Caco-2 (cell line): ENCODE results near the gene ZNF490. TPM values are rescaled to one million over a fixed set of nuclear protein-coding genes. Genes with fewer than 3 reads are reported as not detected.

ENCODE experiments used
- BruUV-seq: library from RNA; stranded (reverse); fragments of 400-500 nt; replicated peaks from 2 replicates; lab custom pipeline; 2021; lab: Mats Ljungman, UMichigan
- CTCF ChIA-PET: fragments of 300-600 bp; sonication (Branson Sonifier 250); formaldehyde crosslinking; loops from one replicate; lab custom pipeline; 2022; ENCODE audit warnings: antibody characterized with exemption; lab: Charles Lee
- POLR2A ChIA-PET: fragments of 300-600 bp; sonication (Branson Sonifier 250); formaldehyde crosslinking; loops from one replicate; lab custom pipeline; 2022; ENCODE audit warnings: antibody characterized with exemption; lab: Charles Lee
- DNase-seq, 2 experiments: peaks; one replicate each; pipeline versions ENCODE4 v3.0.0 to v3.0.0-alpha.2; 2020 to 2022
- H3K27me3 ChIP-seq: replicated peaks from 2 replicates; pipeline ENCODE4 v1.6.0; 2011; ENCODE audit warnings: low read length; ENCODE audit not compliant: control insufficient read depth, insufficient read depth
- H3K36me3 ChIP-seq: 2 replicates; pipeline ENCODE4 v1.5.1; 2011; ENCODE audit warnings: low read length; ENCODE audit not compliant: control insufficient read depth, insufficient read depth
- H3K4me1 ChIP-seq: fragments of 250-450 bp; sonication (Bioruptor Pico); 2 replicates; pipeline ENCODE4 v1.5.1; 2020; ENCODE audit warnings: mild to moderate bottlenecking
- H3K4me3 ChIP-seq: 2 replicates; pipeline ENCODE4 v1.5.1; 2011; ENCODE audit warnings: low read depth, mild to moderate bottlenecking, control low read depth, low read length
- H3K9me3 ChIP-seq: fragments of 250-450 bp; sonication (Bioruptor Pico); 2 replicates; pipeline ENCODE4 v1.5.1; 2020; ENCODE audit warnings: mild to moderate bottlenecking, moderate library complexity
- H3K27ac Mint-ChIP-seq: one replicate; pipeline ENCODE4 v1.8.0; 2022; ENCODE audit warnings: mixed read lengths; ENCODE audit not compliant: unreplicated experiment
- H3K27me3 Mint-ChIP-seq: one replicate; pipeline ENCODE4 v1.8.0; 2022; ENCODE audit warnings: mixed read lengths; ENCODE audit not compliant: insufficient read depth, unreplicated experiment
- H3K36me3 Mint-ChIP-seq: one replicate; pipeline ENCODE4 v1.8.0; 2022; ENCODE audit warnings: mild to moderate bottlenecking, mixed read lengths; ENCODE audit not compliant: insufficient read depth, unreplicated experiment
- H3K4me1 Mint-ChIP-seq: one replicate; pipeline ENCODE4 v1.8.0; 2022; ENCODE audit warnings: low read depth, mixed read lengths; ENCODE audit not compliant: unreplicated experiment
- H3K4me3 Mint-ChIP-seq: one replicate; pipeline ENCODE4 v1.8.0; 2022; ENCODE audit warnings: mild to moderate bottlenecking, moderate library complexity, mixed read lengths; ENCODE audit not compliant: unreplicated experiment
- H3K9me3 Mint-ChIP-seq: one replicate; pipeline ENCODE4 v1.8.0; 2022; ENCODE audit warnings: mixed read lengths; ENCODE audit not compliant: unreplicated experiment
- intact Hi-C: fragments of 100-400 bp; cut with micrococcal nuclease; formaldehyde crosslinking; loops from one replicate; pipeline ENCODE4 v1.10.0; 2022; ENCODE audit not compliant: unreplicated experiment
- total RNA-seq: library from RNA; stranded (reverse); gene quantifications from 2 replicates; pipeline ENCODE4 v1.2.3, GENCODE V29; 2022
- TF ChIP-seq, protein P1 (sequence below), 2 experiments: fragments of 200-600 bp in 1 of 2; IDR thresholded peaks; 1 replicate in 1 of 2; 2 replicates in 1 of 2; pipeline versions ENCODE4 v1.5.1 to v1.8.0; 2011 to 2022; ENCODE audit warnings: antibody characterized with exemption in 1 of 2, control low read depth in 1 of 2, inconsistent platforms in 1 of 2, low read depth in 1 of 2, low read length in 1 of 2, mild to moderate bottlenecking in 1 of 2, moderate library complexity in 1 of 2; ENCODE audit not compliant: insufficient read depth in 1 of 2, severe bottlenecking in 1 of 2, unreplicated experiment in 1 of 2

The ZNF490 gene
- total RNA-seq, 1 experiment from 2014 or later, result 6.3 TPM

DNA sequence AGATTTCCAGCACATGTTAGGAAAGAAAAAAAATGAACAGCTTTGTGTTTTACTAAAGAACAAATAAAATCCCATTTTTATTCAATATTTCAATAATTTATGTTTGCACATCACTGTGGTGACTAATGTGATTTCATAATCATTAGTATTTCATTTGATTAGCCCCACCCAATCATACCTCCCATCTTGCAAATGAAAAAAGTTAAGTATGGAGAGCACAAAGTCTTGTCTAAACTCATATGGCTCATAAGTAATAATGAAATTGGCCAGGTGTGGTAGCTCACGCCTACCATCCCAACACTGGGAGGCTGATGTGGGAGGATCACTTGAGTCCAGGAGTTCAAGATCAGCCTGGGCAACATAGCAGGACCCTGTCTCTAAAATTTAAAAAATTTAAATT is 3.8 kb downstream of the ZNF490 start:
- ChIA-PET POLR2A (no interaction called here), CTCF (interaction anchor here (0.7 kb wide), 1 partner anchor 31 kb away, joined by 3 read pairs; no protein-coding TSS in a partner anchor)
- no peak overlapping the region for H3K27ac Mint-ChIP-seq
- intact Hi-C loops, result no loop called here
- H3K9me3 Mint-ChIP-seq, result no peaks in the 10 kb centered on the region
- no peak for DNase-seq
- Histone ChIP-seq H3K4me3 (no peak overlapping the region), H3K4me1 (no peaks in the 10 kb centered on the region), H3K36me3 (no peaks in the 10 kb centered on the region), H3K9me3 (no peaks in the 10 kb centered on the region), H3K27me3 (no peaks in the 10 kb centered on the region)
- peaks cover 11% of the 10 kb centered on the region for H3K36me3 Mint-ChIP-seq
- BruUV-seq, result no TSS peak
- no peaks in the 10 kb centered on the region for H3K27me3 Mint-ChIP-seq
- H3K4me3 Mint-ChIP-seq, result no peak overlapping the region
- no peaks in the 10 kb centered on the region for H3K4me1 Mint-ChIP-seq
- TF ChIP-seq, protein P1, sequence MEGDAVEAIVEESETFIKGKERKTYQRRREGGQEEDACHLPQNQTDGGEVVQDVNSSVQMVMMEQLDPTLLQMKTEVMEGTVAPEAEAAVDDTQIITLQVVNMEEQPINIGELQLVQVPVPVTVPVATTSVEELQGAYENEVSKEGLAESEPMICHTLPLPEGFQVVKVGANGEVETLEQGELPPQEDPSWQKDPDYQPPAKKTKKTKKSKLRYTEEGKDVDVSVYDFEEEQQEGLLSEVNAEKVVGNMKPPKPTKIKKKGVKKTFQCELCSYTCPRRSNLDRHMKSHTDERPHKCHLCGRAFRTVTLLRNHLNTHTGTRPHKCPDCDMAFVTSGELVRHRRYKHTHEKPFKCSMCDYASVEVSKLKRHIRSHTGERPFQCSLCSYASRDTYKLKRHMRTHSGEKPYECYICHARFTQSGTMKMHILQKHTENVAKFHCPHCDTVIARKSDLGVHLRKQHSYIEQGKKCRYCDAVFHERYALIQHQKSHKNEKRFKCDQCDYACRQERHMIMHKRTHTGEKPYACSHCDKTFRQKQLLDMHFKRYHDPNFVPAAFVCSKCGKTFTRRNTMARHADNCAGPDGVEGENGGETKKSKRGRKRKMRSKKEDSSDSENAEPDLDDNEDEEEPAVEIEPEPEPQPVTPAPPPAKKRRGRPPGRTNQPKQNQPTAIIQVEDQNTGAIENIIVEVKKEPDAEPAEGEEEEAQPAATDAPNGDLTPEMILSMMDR (IDR thresholded peaks at IDR 0.05; ENCODE audit: insufficient read depth in 1 of 2, low read depth in 1 of 2, low read length in 1 of 2, severe bottlenecking in 1 of 2, unreplicated experiment in 1 of 2), result no peak

DNA sequence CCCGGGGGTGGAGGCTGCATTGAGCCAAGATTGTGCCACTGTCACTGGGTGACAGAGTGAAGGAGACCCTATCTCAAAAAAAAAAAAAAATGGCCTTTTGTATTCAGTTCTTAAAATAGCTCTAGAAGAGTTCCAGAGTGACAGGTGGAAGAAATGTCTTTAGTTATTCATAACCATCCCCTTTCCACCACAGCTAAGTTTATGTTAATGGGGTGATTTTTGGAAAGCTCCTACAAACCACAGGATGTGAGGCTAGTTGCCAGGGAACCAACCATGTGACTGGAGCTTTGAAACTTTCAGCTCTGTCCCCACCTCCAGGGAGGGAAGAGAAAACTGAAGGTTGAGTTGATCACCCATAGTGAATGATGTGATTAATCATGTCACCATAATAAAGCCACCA is 6.9 kb downstream of the ZNF490 start:
- H3K9me3 ChIP-seq, result no peaks in the 10 kb centered on the region
- Mint-ChIP-seq H3K27me3 (no peaks in the 10 kb centered on the region), H3K4me1 (no peaks in the 10 kb centered on the region), H3K9me3 (no peaks in the 10 kb centered on the region), H3K27ac (no peak overlapping the region), H3K36me3 (peaks cover 10% of the 10 kb centered on the region), H3K4me3 (no peak overlapping the region)
- H3K36me3 ChIP-seq, result no peaks in the 10 kb centered on the region
- intact Hi-C loops, result no loop called here
- POLR2A ChIA-PET, result no interaction called here
- H3K4me3 ChIP-seq, result no peak overlapping the region
- BruUV-seq, result no TSS peak
- H3K4me1 ChIP-seq, result no peaks in the 10 kb centered on the region
- CTCF ChIA-PET, result no interaction called here
- TF ChIP-seq, protein P1 (IDR thresholded peaks at IDR 0.05; ENCODE audit: insufficient read depth in 1 of 2, low read depth in 1 of 2, low read length in 1 of 2, severe bottlenecking in 1 of 2, unreplicated experiment in 1 of 2), result no peak
- DNase-seq, result no peak
- no peaks in the 10 kb centered on the region for H3K27me3 ChIP-seq

DNA sequence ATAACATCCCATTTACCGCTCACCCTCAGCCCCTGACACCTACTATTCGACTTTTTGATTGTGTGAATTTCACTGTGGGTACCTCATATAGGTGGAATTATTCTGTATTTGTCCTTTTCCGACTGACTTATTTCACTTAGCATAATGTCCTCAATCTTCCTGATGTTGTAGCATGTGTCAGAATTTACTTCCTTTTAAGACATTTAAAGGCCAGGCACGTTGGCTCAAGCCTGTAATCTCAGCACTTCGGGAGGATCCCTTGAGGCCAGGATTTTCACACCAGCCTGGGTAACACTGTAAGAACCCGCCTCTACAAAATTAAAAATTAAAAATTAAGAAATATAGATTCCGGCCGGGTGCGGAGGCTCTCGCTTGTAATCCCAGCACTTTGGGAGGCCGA is 13.0 kb downstream of the ZNF490 start:
- no peaks in the 10 kb centered on the region for H3K4me1 Mint-ChIP-seq
- H3K27me3 Mint-ChIP-seq, result no peaks in the 10 kb centered on the region
- Histone ChIP-seq H3K4me1 (no peaks in the 10 kb centered on the region), H3K9me3 (no peaks in the 10 kb centered on the region), H3K4me3 (no peak overlapping the region), H3K27me3 (no peaks in the 10 kb centered on the region), H3K36me3 (no peaks in the 10 kb centered on the region)
- H3K9me3 Mint-ChIP-seq, result no peaks in the 10 kb centered on the region
- intact Hi-C loops, result no loop called here
- ChIA-PET POLR2A (no interaction called here), CTCF (no interaction called here)
- TF ChIP-seq, protein P1 (IDR thresholded peaks at IDR 0.05; ENCODE audit: insufficient read depth in 1 of 2, low read depth in 1 of 2, low read length in 1 of 2, severe bottlenecking in 1 of 2, unreplicated experiment in 1 of 2), result no peak
- BruUV-seq, result no TSS peak
- no peak overlapping the region for H3K4me3 Mint-ChIP-seq
- H3K36me3 Mint-ChIP-seq, result peaks cover 16% of the 10 kb centered on the region
- no peak for DNase-seq
- H3K27ac Mint-ChIP-seq, result no peak overlapping the region
